Measurements from ENCODE around the gene MTIF3. TPM values are rescaled to one million over a fixed set of nuclear protein-coding genes. Genes with fewer than 3 reads are reported as not detected.
A peak's percentile ranks its signal among the peaks of the same experiment; 100 is the strongest.

The MTIF3 gene
- total RNA-seq, 2 experiments from 2014 or later: 28.7 to 30.4 TPM

DNA sequence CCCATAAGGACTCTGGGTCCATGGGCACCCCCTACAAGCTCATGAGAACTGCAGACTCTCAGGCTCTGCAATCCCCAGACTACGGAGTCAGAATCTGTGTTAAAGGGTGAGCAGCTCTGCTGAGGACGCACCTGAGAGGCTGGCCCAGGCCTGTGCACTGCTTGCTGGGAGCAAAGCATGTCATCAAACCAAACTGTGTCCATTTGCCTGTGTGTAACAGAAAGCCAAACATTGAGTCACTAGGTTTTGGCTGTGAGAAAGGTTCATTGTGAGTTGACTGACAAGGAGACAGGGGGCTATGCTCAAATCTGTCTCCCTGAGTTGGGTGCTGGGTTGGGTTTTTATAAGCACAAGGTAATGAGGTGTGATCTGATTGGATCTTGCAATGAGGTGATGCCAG lies 22.1 kb upstream of the MTIF3 start:
- Mint-ChIP-seq H3K4me1 (peaks cover 4% of the 10 kb centered on the region), H3K27ac (no peak overlapping the region), H3K4me3 (no peak overlapping the region), H3K27me3 (no peaks in the 10 kb centered on the region), H3K36me3 (no peaks in the 10 kb centered on the region), H3K9me3 (no peaks in the 10 kb centered on the region)
- DNase-seq: no peak

DNA sequence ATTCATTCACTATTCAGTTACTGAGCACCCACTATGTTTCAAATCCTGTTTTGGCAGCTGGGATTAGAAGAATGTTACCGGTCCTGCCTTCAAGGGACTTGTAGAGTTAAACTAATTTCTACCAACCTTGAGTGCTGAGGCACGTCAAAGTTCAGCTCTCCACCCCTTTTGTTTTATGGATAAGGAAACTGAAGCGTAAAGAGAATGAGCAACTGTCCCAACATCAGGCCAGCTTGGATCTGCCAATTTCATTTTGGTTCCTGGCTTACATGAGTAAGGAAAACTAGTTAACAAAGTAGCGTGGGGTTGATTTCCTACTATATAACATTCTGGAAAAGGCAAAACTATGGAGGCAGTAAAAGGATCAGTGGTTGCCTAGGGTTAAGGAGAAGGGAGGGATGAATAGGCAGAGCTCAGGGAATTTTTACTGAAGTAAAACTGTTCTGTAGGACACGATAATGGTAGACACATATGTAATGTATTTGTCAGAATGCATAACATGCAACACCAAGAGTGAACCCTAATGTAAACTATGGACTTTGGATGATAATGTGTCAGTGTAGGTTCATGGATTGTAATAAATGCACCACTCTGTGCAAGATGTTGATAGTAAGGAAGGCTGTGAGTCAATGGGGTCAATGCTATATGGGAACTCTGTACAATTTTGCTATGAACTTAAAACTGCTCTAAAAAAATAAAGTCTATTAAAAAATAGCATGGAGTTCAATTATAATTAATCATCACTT lies 19.9 kb upstream of the MTIF3 start:
- Mint-ChIP-seq H3K27ac (no peak overlapping the region), H3K27me3 (no peaks in the 10 kb centered on the region), H3K9me3 (no peaks in the 10 kb centered on the region), H3K36me3 (no peaks in the 10 kb centered on the region), H3K4me3 (no peak overlapping the region), H3K4me1 (peaks cover 2% of the 10 kb centered on the region)
- DNase-seq: no peak

DNA sequence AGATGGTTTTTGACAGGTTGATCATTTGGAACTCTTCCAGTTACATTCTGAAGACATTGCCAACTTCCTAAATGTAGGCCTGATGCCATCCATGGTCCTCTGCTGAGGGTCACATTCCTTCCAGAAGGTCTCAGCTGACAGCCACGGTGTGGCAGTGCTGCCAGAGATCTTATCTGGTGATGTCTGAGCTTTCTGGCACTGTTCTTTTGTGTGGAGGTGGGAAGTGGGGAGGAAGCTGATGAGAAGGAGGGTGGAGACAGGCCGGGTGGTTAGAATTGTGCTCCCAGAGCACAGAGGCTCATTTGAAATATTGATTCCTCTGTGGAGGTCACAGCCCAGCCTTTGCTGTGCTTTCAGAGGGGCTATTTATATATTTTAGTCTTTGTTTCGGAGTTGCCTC lies 16.1 kb upstream of the MTIF3 start:
- DNase-seq: no peak
- Mint-ChIP-seq H3K36me3 (no peaks in the 10 kb centered on the region), H3K4me3 (no peak overlapping the region), H3K4me1 (peaks cover 2% of the 10 kb centered on the region), H3K9me3 (no peaks in the 10 kb centered on the region), H3K27me3 (no peaks in the 10 kb centered on the region), H3K27ac (no peak overlapping the region)

DNA sequence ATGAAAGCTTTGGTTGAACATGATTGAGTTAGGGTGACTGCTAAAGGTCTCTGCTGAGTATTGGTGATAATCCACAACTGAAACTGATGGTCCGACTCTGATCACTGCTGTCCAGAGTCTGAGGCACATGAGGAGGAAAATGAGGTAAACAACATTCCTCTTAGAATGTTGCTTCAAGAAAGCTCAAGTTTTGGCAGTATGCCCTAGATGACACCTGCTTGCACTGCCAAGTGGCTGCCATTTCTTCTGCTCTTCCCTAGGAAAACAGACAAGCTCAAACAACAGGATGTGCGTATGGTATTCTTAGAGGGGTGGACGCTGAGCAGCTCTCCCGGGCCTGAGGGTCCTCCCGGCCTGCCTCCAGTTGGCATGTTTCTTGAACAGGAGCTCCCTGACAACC lies 15.2 kb upstream of the MTIF3 start:
- peaks cover 2% of the 10 kb centered on the region for H3K4me1 Mint-ChIP-seq
- no peaks in the 10 kb centered on the region for H3K9me3 Mint-ChIP-seq

DNA sequence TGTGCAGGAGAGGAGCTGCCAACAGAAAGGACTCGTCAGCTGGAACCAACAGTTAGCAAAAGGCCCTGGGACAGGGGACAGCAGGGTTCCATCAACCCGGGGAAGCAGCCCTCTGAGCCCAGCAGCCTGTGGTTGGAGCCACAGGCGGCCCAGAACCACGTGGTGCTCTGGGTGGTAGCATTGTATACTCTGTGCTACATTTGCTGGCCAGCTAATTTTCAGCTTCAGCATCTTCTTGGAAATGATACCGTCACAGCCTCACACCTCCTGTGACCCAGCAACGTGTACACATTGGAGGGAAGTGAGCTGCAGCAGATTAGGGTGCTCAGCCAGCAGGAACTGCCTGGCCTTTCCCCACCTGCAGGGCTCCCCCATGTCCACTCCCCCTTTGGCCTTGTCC lies 13.1 kb upstream of the MTIF3 start:
- Mint-ChIP-seq H3K27ac (no peak overlapping the region), H3K4me3 (no peak overlapping the region), H3K9me3 (no peaks in the 10 kb centered on the region), H3K4me1 (peaks cover 2% of the 10 kb centered on the region), H3K36me3 (no peaks in the 10 kb centered on the region), H3K27me3 (no peaks in the 10 kb centered on the region)
- DNase-seq: no peak

More for the DNA sequence above, 15.2 kb upstream of the MTIF3 start:
- Mint-ChIP-seq H3K27me3 (no peaks in the 10 kb centered on the region), H3K27ac (no peak overlapping the region), H3K4me3 (no peak overlapping the region), H3K36me3 (no peaks in the 10 kb centered on the region)
- no peak for DNase-seq

DNA sequence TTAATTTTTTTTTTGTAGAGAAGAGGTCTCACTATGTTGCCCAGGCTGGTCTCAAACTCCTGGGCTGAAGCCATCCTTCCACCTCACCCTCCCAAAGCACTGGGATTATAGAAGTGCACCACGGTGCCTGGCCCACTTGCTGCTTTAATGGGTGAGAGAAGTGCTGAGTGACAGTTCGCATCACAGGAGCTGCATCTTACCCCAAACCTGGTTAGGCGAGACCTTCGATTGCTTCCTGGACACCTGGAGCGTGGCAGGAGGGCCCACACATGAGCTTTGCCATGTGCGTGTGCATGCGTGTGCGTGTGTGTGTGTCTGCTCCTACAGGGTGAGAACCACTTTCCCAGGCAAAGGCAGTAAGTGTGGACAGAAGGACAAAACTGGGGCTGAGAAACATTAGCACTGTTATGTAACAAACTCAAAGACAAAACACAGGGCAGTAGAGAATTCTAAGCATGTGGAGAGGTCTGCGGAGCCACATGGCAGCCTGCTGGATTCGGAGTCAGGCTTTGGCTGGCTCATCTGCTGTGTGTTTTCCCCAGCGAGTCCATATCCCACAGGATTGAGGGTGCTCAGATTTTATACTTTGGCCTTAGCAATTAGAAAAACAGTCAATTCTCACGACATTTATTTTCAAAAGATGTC lies 11.7 kb upstream of the MTIF3 start:
- no peak for DNase-seq
- no peak overlapping the region for H3K4me3 Mint-ChIP-seq
- no peaks in the 10 kb centered on the region for H3K36me3 Mint-ChIP-seq
- H3K9me3 Mint-ChIP-seq: no peaks in the 10 kb centered on the region
- H3K27ac Mint-ChIP-seq: no peak overlapping the region
- no peaks in the 10 kb centered on the region for H3K27me3 Mint-ChIP-seq
- H3K4me1 Mint-ChIP-seq: peaks cover 2% of the 10 kb centered on the region

DNA sequence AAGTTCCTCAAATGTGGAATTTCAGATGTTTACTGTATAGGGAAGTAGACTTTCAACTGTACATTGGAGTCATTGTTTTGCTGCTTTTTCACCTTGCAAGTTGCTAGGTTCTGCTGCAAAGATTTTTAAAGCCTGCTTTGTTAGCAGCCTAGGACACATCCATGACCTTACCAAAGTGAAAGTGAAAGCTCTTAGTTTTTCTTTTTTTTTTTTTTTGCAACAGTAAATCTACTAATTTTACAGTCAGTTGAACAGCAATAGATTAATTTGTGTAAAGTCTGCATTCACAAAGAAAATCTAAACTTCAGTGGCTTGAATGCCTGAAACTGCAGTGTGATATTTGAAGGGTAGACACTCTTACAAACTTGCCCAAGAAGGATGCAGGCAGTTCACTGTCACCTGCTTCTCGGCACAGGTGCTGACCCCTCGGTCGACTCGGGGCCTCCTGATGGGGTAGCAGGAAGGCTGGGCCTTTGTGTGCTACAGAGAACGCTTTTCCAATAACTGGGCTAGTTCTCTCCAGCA lies 5.0 kb upstream of the MTIF3 start:
- no peaks in the 10 kb centered on the region for H3K36me3 Mint-ChIP-seq
- H3K27ac Mint-ChIP-seq: peak overlapping the region; percentile 96
- no peak for DNase-seq
- H3K4me3 Mint-ChIP-seq: peak overlapping the region; percentile 85
- no peaks in the 10 kb centered on the region for H3K9me3 Mint-ChIP-seq
- peaks cover 24% of the 10 kb centered on the region for H3K4me1 Mint-ChIP-seq
- H3K27me3 Mint-ChIP-seq: no peaks in the 10 kb centered on the region

DNA sequence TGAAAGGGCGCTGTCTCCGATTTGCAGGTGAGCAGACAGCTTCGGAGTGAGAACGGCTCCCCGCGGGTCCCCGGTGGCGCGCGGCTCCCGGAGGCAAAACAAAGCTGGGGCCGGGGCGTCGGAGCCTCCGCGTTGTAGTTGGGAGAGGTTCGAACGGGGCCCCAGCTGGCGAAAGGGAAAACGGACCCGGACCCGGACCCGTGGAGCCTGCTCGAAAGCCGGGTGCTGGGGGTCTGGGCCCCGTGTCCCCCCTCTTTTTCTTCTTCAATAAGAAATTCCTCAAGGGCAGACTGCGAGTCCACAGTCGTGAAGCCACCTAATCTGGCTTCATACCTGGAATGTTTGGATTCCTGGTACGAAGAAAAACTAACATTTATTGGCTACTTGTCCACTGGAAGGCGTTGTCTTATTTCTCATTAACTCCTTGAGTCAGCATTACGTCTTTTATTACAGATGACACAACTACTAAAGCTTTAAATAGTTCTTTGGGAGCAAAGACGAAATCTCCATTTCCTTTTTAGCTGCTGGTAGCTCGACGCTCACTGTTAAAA lies 632 bp upstream of the MTIF3 start:
- no peaks in the 10 kb centered on the region for H3K27me3 Mint-ChIP-seq
- peak overlapping the region; percentile 96 for H3K27ac Mint-ChIP-seq
- peak overlapping the region; percentile 91 for H3K4me3 Mint-ChIP-seq
- H3K36me3 Mint-ChIP-seq: peaks cover 10% of the 10 kb centered on the region
- H3K9me3 Mint-ChIP-seq: no peaks in the 10 kb centered on the region
- H3K4me1 Mint-ChIP-seq: peaks cover 46% of the 10 kb centered on the region
- peak; percentile 20 for DNase-seq

DNA sequence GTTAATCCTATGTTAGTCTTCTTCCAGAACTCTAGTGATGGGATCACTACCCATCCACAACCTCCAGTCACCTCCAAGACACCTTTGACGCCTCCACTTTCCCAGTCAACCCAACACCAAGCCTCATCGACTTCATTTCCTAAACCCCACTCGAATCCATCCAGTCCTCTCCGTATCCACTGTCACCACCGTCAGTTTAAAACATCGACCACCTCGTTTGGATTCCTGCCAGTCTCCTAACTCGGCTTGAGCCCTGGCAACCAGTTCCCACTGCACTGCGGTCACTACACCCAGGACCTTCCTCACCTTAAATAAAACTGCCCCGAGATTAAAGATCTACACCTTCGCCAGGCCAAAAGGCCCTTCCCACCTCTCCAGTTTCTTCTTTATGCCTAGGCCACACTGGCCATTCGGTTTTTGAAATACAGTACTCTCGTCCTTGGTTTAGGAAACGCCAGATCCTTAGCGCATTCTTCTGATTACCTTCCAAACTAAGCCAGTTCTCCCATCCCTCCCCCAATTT lies 1.2 kb downstream of the MTIF3 start:
- H3K27ac Mint-ChIP-seq: peak overlapping the region; percentile 96
- no peaks in the 10 kb centered on the region for H3K9me3 Mint-ChIP-seq
- H3K36me3 Mint-ChIP-seq: peaks cover 17% of the 10 kb centered on the region
- H3K4me3 Mint-ChIP-seq: peak overlapping the region; percentile 91
- peaks cover 42% of the 10 kb centered on the region for H3K4me1 Mint-ChIP-seq
- DNase-seq: no peak
- H3K27me3 Mint-ChIP-seq: no peaks in the 10 kb centered on the region

DNA sequence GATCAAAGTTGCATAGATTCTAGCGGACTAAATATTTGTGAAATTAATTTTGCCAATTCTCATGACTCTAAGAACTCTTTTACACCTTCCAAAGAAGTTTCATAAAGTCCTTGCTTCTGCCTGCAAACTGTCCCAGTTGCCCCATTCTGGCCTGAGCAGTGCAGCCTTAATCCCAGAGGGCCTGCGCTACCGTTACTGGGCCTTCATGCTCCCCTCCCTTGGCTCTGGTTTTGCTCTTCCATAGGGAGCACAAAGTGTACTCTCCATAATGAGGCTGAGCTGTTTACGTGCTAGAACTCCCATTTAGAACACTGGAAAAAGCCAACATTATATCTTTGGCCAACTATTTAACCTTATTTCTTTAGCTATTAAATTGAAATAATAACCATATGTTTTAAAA lies 2.1 kb downstream of the MTIF3 start:
- peaks cover 17% of the 10 kb centered on the region for H3K36me3 Mint-ChIP-seq
- H3K9me3 Mint-ChIP-seq: no peaks in the 10 kb centered on the region
- H3K27ac Mint-ChIP-seq: peak overlapping the region; percentile 69
- H3K4me1 Mint-ChIP-seq: peaks cover 42% of the 10 kb centered on the region
- H3K4me3 Mint-ChIP-seq: peak overlapping the region; percentile 91
- no peaks in the 10 kb centered on the region for H3K27me3 Mint-ChIP-seq
- DNase-seq: no peak

DNA sequence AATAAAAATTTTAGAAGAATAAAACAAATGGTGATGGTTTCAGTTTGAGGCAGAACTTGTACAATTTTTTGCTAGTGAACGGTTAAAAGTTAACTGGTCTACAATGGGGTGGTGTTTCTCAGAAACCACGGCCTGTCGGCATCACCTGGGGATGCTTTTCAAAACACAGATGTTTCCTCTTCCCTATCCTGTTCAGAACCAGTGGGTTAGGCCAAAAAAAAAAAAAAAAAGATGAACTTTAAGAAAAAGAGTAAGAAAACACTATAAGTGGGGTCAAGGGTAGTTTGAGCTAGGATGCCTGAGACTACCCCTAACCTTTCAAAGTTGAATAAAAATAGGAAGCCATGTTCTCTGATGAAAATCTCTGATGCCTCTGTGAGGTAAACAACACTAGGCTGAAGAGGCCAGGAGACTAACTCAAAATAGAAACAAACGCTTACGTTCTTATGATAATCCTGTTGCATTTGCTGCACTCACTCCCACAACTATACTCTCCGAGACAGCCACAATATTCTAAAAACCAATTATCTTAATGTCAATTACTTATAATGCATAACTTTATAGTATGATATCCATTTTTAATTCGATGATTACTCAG lies 3.3 kb downstream of the MTIF3 start:
- no peak for DNase-seq
- Mint-ChIP-seq H3K27ac (peak overlapping the region; percentile 93), H3K27me3 (no peaks in the 10 kb centered on the region), H3K9me3 (no peaks in the 10 kb centered on the region), H3K4me3 (peak overlapping the region; percentile 77), H3K36me3 (peaks cover 17% of the 10 kb centered on the region), H3K4me1 (peaks cover 50% of the 10 kb centered on the region)

DNA sequence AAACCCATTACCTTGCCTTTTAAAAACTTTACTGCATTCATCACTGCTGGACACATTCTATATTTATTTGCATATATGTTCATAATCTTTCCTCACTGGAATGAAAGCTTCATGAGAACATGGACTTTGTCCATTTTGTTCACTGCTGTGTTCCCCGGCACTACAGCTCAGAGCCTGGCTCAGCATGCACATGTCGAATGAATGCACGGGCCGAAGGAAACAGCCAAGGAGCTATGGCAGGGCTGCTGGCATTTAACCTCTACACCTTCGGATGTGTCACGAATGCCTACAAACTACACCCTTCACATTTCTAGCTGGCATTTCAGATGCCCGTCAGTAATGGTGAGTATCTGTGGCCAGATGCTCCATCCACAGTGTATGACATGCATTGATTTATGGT lies 7.6 kb downstream of the MTIF3 start:
- no peak for DNase-seq
- Mint-ChIP-seq H3K36me3 (peaks cover 18% of the 10 kb centered on the region), H3K4me1 (peaks cover 53% of the 10 kb centered on the region), H3K4me3 (peak overlapping the region; percentile 40), H3K9me3 (no peaks in the 10 kb centered on the region), H3K27ac (peak overlapping the region; percentile 60), H3K27me3 (no peaks in the 10 kb centered on the region)

DNA sequence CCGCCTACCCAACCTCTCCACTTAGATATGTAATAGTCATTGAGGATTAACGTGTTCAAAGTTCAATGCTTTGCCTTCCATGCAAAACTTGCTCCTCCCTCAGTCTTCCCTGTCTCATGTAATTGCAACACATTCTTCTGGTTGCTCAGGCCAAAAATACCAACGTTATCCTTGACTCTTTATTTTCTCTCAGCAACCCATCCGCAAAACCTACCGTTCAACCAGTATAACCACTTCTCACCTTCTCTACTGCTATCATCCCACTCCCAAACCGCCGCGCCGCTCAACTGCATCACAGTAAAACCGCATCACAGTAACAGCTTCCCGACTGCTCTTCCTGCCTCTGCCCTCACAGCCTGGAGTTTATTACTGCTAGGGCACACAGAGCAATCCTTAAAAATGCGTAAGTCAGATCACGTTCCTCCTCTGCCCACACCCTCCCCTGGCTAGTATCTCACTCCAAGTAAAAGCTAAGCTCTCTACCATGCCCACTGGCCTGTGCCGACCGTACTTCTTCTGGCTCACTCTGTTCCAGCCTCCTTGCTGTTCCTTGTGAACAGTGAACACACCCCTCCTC lies 8.2 kb downstream of the MTIF3 start:
- no peaks in the 10 kb centered on the region for H3K27me3 Mint-ChIP-seq
- H3K27ac Mint-ChIP-seq: peak overlapping the region; percentile 60
- peaks cover 23% of the 10 kb centered on the region for H3K36me3 Mint-ChIP-seq
- DNase-seq: peak; percentile 12
- H3K4me1 Mint-ChIP-seq: peaks cover 48% of the 10 kb centered on the region
- peak overlapping the region; percentile 40 for H3K4me3 Mint-ChIP-seq
- no peaks in the 10 kb centered on the region for H3K9me3 Mint-ChIP-seq

DNA sequence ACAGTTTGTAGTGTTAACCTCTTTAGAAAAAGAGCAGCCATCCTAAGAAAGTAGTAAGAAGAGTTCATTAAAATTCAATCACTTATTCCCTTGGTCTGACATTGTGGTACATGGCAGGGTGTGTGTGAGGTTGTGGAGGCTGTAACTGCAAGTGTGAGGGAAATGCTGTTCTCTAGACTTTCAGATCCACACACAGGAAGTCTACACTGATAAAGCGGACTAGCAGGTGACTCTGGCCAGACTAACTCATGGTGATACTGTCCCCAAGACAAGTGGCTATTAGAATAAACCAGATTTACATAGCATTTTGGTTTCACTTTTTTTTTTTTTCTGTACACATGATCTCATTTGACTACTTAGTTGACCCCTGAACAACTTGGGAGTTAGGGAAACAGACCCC lies 10.0 kb downstream of the MTIF3 start:
- Mint-ChIP-seq H3K4me1 (peaks cover 37% of the 10 kb centered on the region), H3K4me3 (no peak overlapping the region), H3K27ac (no peak overlapping the region), H3K27me3 (no peaks in the 10 kb centered on the region), H3K9me3 (no peaks in the 10 kb centered on the region), H3K36me3 (peaks cover 25% of the 10 kb centered on the region)
- no peak for DNase-seq

DNA sequence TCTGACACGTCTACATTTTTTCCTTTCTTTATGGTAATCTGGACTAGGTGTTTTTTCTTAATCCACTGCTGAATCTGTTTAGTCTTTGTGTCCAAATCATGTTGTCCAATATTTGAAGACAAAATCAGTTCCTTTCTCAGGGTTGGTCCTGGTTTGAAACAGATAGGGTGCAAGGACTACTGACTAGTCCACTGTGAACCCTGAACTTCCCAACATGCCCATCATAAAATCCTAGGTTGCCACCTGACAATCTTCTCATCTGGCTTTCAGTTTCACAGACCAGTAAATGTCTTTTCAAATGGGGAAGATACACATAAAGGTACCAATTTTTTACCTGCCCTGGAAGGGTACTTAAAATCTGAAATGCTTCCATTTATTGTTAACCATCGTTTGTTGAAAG lies 13.2 kb downstream of the MTIF3 start:
- no peak overlapping the region for H3K27ac Mint-ChIP-seq
- H3K36me3 Mint-ChIP-seq: peaks cover 34% of the 10 kb centered on the region

More for the DNA sequence above, 13.2 kb downstream of the MTIF3 start:
- Mint-ChIP-seq H3K27me3 (no peaks in the 10 kb centered on the region), H3K9me3 (no peaks in the 10 kb centered on the region), H3K4me1 (peaks cover 38% of the 10 kb centered on the region), H3K4me3 (no peak overlapping the region)
- no peak for DNase-seq
